Measurements from ENCODE around the gene DTHD1. TPM values are rescaled to one million over a fixed set of nuclear protein-coding genes. Genes with fewer than 3 reads are reported as not detected.

Gene DTHD1
- total RNA-seq, 4 donors from 2014 or later = 0.21 to 0.32 TPM; not detected in 2

DNA sequence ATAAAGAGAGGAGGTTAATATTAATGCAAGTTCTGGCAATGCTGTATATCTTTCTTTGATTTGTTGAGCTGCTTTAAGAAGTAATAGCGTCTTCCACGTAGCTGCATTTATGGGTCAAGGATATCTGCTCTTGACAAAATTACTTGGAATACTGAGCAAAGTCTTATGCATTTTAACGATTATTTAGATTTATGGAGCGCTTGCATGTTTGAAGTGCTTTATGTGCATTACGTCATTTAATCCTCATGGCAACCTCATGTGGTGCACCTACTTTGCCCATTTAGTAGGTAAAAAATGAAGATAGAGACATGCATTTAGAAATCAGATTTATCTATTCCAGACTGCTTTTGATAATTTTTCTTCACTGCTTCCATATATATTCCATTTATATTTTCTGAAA, 46.0 kb downstream of the DTHD1 start:
- Histone ChIP-seq H3K27me3 (no peaks in the 10 kb centered on the region), H3K4me1 (no peaks in the 10 kb centered on the region), H3K36me3 (no peaks in the 10 kb centered on the region), H3K4me3 (no peak overlapping the region), H3K9me3 (no peaks in the 10 kb centered on the region), H3K27ac (no peak overlapping the region)
- DNase-seq (ENCODE audit: low spot score in 2 of 2) = no peak
- 70% methylated on average over 5 of the region's 5 CpGs for WGBS
- no peak for TF ChIP-seq POLR2AphosphoS5 (IDR thresholded peaks at IDR 0.05)
- TF ChIP-seq, protein P1, sequence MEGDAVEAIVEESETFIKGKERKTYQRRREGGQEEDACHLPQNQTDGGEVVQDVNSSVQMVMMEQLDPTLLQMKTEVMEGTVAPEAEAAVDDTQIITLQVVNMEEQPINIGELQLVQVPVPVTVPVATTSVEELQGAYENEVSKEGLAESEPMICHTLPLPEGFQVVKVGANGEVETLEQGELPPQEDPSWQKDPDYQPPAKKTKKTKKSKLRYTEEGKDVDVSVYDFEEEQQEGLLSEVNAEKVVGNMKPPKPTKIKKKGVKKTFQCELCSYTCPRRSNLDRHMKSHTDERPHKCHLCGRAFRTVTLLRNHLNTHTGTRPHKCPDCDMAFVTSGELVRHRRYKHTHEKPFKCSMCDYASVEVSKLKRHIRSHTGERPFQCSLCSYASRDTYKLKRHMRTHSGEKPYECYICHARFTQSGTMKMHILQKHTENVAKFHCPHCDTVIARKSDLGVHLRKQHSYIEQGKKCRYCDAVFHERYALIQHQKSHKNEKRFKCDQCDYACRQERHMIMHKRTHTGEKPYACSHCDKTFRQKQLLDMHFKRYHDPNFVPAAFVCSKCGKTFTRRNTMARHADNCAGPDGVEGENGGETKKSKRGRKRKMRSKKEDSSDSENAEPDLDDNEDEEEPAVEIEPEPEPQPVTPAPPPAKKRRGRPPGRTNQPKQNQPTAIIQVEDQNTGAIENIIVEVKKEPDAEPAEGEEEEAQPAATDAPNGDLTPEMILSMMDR (IDR thresholded peaks at IDR 0.05) = no peak
- TF ChIP-seq POLR2A (IDR thresholded peaks at IDR 0.05) = no peak
- TF ChIP-seq EP300 (IDR thresholded peaks at IDR 0.05) = no peak

DNA sequence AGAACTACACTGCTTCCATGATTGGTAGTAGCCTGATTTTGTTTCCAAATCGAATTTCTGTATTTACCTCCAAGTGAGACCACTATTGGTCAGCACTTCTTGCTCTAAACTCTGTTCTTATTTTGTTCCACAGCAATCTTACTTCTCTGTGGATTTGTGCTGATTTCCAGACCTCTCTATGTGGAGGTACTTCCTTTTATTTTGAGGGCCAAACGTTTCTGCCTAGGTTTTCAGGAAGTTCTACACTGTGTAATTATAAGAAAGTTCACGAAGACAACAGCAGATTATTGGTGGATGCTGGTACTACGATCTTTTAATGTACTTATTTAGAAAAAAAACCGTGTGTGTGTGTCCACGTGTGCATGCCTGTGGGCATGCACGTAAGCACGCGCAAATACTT, 46.7 kb downstream of the DTHD1 start:
- no peak for DNase-seq (ENCODE audit: low spot score in 2 of 2)
- Histone ChIP-seq H3K4me3 (no peak overlapping the region), H3K36me3 (no peaks in the 10 kb centered on the region), H3K27me3 (no peaks in the 10 kb centered on the region), H3K4me1 (no peaks in the 10 kb centered on the region), H3K9me3 (no peaks in the 10 kb centered on the region), H3K27ac (no peak overlapping the region)
- TF ChIP-seq EP300 (IDR thresholded peaks at IDR 0.05) (no peak), POLR2AphosphoS5 (IDR thresholded peaks at IDR 0.05) (no peak), POLR2A (IDR thresholded peaks at IDR 0.05) (no peak)
- TF ChIP-seq, protein P1 (IDR thresholded peaks at IDR 0.05) = no peak
- 80% methylated on average over 9 of the region's 9 CpGs for WGBS

DNA sequence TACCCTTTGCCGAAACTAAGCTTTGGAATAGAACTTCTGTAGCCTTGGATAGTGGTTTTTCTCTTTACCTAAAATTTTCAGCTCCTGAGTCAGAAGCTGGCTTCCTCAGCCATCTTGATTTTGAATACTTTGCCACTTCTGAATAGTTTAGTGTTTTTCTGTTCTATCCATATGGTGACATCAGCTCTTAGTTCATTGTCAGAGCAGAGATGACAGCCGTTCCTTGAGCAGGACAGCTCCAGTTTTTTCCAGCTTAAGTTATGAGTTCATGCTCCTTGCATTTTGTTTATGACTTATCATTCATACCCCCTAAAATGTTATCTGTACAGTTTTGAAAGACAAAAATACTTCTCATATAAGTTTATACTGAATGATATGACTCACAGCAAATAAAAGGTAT, 47.8 kb downstream of the DTHD1 start:
- H3K4me3 ChIP-seq = no peak overlapping the region
- H3K36me3 ChIP-seq = no peaks in the 10 kb centered on the region
- no peaks in the 10 kb centered on the region for H3K9me3 ChIP-seq
- H3K27me3 ChIP-seq = no peaks in the 10 kb centered on the region
- TF ChIP-seq EP300 (IDR thresholded peaks at IDR 0.05) (no peak), POLR2AphosphoS5 (IDR thresholded peaks at IDR 0.05) (no peak), POLR2A (IDR thresholded peaks at IDR 0.05) (no peak)
- TF ChIP-seq, protein P1 (IDR thresholded peaks at IDR 0.05) = no peak
- H3K27ac ChIP-seq = no peak overlapping the region
- H3K4me1 ChIP-seq = no peaks in the 10 kb centered on the region
- WGBS = 68% methylated on average over 2 of the region's 2 CpGs
- no peak for DNase-seq (ENCODE audit: low spot score in 2 of 2)

DNA sequence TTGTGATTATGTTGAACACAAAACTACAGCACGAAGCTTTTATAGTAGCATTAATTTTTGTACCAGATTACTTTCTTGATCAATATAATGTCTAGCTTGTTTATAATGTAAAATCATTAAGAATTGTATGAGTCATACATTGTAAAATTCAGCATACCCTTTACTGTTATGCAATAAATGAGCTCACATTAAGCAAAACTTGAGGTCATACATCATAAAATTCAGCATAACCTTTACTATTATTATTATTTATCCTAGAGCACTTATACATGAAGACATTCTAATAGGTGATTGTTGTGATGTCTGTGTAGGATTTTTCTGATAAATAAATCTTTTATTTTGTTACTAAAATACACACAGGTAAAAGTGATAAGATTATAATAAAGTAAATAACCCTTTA, 49.4 kb downstream of the DTHD1 start:
- Histone ChIP-seq H3K27me3 (no peaks in the 10 kb centered on the region), H3K36me3 (no peaks in the 10 kb centered on the region), H3K4me1 (no peaks in the 10 kb centered on the region), H3K27ac (no peak overlapping the region), H3K4me3 (no peak overlapping the region), H3K9me3 (no peaks in the 10 kb centered on the region)
- no peak for DNase-seq (ENCODE audit: low spot score in 2 of 2)
- WGBS = 95% methylated on average over 1 of the region's 1 CpG
- no peak for TF ChIP-seq POLR2AphosphoS5 (IDR thresholded peaks at IDR 0.05)

DNA sequence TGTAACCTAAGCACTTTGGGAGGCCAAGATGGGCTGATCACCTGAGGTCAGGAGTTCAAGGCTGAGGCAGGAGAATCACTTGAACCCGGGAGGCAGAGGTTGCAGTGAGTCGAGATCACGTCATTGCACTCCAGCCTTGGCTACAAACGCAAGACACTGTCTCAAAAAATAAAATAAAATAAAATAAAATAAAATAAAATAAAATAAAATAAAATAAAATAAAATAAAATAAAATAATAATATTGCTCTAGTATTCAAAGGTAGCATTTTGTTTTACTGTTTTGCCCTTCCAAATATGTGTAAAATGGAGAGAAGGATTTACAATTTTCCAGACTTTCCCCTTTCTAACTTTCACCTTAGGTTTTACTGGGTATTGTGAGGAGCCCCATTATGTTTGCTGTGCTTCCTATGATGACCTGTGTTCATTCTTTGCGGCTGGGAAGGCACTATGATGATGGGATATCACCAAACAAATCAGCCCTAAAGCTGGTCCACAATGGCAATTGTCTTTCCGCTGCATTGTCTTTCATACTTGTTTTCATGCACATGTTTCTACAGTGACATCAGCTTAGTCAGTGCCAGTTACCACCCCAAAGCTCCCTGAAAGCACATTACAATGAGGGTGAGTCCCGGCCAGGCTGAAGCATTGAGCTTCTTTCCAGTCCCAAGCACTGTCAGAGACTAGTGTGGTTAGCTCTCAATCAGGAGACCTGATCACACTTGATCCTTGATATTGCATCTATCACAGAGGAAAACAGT, 50.8 kb downstream of the DTHD1 start:
- DNase-seq (ENCODE audit: low spot score in 2 of 2) = no peak
- H3K9me3 ChIP-seq = no peaks in the 10 kb centered on the region
- no peak overlapping the region for H3K4me3 ChIP-seq
- TF ChIP-seq EP300 (IDR thresholded peaks at IDR 0.05) (no peak), POLR2A (IDR thresholded peaks at IDR 0.05) (no peak), POLR2AphosphoS5 (IDR thresholded peaks at IDR 0.05) (no peak)
- TF ChIP-seq, protein P1 (IDR thresholded peaks at IDR 0.05) = no peak
- H3K27ac ChIP-seq = no peak overlapping the region
- 80% methylated on average over 7 of the region's 7 CpGs for WGBS
- H3K4me1 ChIP-seq = no peaks in the 10 kb centered on the region
- H3K27me3 ChIP-seq = no peaks in the 10 kb centered on the region
- H3K36me3 ChIP-seq = no peaks in the 10 kb centered on the region

DNA sequence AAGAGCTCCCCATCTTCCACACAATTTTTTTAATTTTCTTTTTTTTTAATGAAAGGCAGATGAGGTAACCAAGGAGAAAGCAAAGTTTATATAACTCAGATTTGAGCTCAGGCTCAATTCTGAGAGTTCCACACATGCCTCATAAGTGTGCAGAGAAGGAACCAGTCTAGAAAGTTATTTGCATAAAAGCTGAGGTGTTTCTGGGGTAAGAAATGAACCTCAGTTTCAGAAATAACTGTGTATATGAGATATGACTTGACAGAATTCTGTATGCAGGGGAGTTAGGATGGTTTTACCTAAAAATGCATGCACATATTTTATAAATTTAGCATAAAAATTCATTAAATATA, 51.3 kb downstream of the DTHD1 start:
- H3K9me3 ChIP-seq = no peaks in the 10 kb centered on the region
- no peaks in the 10 kb centered on the region for H3K4me1 ChIP-seq
- DNase-seq (ENCODE audit: low spot score in 2 of 2) = no peak
- no peak overlapping the region for H3K4me3 ChIP-seq
- H3K27ac ChIP-seq = no peak overlapping the region
- no peak for TF ChIP-seq EP300 (IDR thresholded peaks at IDR 0.05)
- TF ChIP-seq, protein P1 (IDR thresholded peaks at IDR 0.05) = no peak
- no peak for TF ChIP-seq POLR2A (IDR thresholded peaks at IDR 0.05)
- no peak for TF ChIP-seq POLR2AphosphoS5 (IDR thresholded peaks at IDR 0.05)
- no peaks in the 10 kb centered on the region for H3K27me3 ChIP-seq
- H3K36me3 ChIP-seq = no peaks in the 10 kb centered on the region
